MM.1S (cell line): ENCODE measurements around the gene MTHFD1L.

Source experiments
- CTCF ChIP-seq: fragments of 300-600 bp; sonication (generic); IDR thresholded peaks from 2 replicates; pipeline ENCODE4 v1.5.1; 2016; ENCODE audit warnings: antibody characterized with exemption, low read length, mixed read lengths
- EZH2 ChIP-seq: fragments of 300-600 bp; sonication (generic); optimal IDR thresholded peaks from 2 replicates; pipeline ENCODE3; 2017; ENCODE audit warnings: low read depth, mild to moderate bottlenecking, antibody characterized with exemption, low read length, mixed read lengths

GRCh38 chr6:150929416-150929815 is 63.9 kb downstream of the MTHFD1L start:
- TF ChIP-seq CTCF (no peak), EZH2 (no peak)
